Spinal cord (tissue), 10 donors: ENCODE results near the gene PNLIPRP2. TPM values are rescaled to one million over a fixed set of nuclear protein-coding genes. Genes with fewer than 3 reads are reported as not detected.
A peak's percentile ranks its signal among the peaks of the same experiment; 100 is the strongest.

ENCODE experiments used
- DNase-seq, 6 donors: peaks; one replicate each; pipeline versions ENCODE4 v3.0.0 to v3.0.0-alpha.2; 2013 to 2015; ENCODE audit warnings: low spot score in 6 of 6, low read depth in 4 of 6
- H3K27ac ChIP-seq: one replicate; pipeline ENCODE4 v1.5.1; 2013; ENCODE audit warnings: low read depth, low read length, control low read depth
- H3K27me3 ChIP-seq: one replicate; pipeline ENCODE4 v1.6.1; 2013; ENCODE audit warnings: low read length; ENCODE audit not compliant: control insufficient read depth, insufficient read depth
- H3K36me3 ChIP-seq: one replicate; pipeline ENCODE4 v1.6.1; 2013; ENCODE audit warnings: low read length; ENCODE audit not compliant: control insufficient read depth, insufficient read depth
- H3K4me1 ChIP-seq: one replicate; pipeline ENCODE4 v1.6.1; 2013; ENCODE audit warnings: low read length; ENCODE audit not compliant: control insufficient read depth, insufficient read depth
- H3K4me3 ChIP-seq: one replicate; pipeline ENCODE4 v1.5.1; 2013; ENCODE audit warnings: low read depth, low read length, control low read depth
- H3K9me3 ChIP-seq: one replicate; pipeline ENCODE4 v1.6.1; 2013; ENCODE audit warnings: low read length; ENCODE audit not compliant: control insufficient read depth, insufficient read depth
- WGBS: methylation state at CpG from one replicate; pipeline ENCODE4 v1.1.5; 2013; ENCODE audit warnings: missing lambda C conversion rate; ENCODE audit not compliant: insufficient coverage; 5-methylcytosine and 5-hydroxymethylcytosine counted together
- polyA plus RNA-seq, 2 donors: library from polyadenylated mRNA; unstranded; fragments of 120-200 nt; gene quantifications; one replicate each; pipeline ENCODE4 v1.2.1, GENCODE V29; 2013; ENCODE audit not compliant: insufficient read length in 2 of 2
- total RNA-seq, 2 donors: library from RNA; depleted of rRNA in 1 of 2; stranded (reverse); fragments of 120-200 nt in 1 of 2; fragments of >200 nt in 1 of 2; gene quantifications; one replicate each; pipeline versions ENCODE4 v1.2.3 to v1.2.4, GENCODE V29; 2013 to 2014
- donor health status: healthy.

PNLIPRP2 gene
- total and polyA plus RNA-seq, 4 donors: 0.18 to 0.30 (median 0.22) TPM; not detected in 1

GRCh38 chr10:116627386-116627933, 6.7 kb downstream of the PNLIPRP2 start:
- Histone ChIP-seq H3K9me3 (no peaks in the 10 kb centered on the region), H3K4me1 (peaks cover 6% of the 10 kb centered on the region), H3K27ac (no peak overlapping the region), H3K27me3 (peaks cover 14% of the 10 kb centered on the region), H3K36me3 (no peaks in the 10 kb centered on the region), H3K4me3 (peak overlapping the region; percentile 33)
- DNase-seq: peak in 3 of 6 donors; percentile 6 to 63 (median 49)
- WGBS: 9% methylated on average over 49 of the region's 49 CpGs

DNA sequence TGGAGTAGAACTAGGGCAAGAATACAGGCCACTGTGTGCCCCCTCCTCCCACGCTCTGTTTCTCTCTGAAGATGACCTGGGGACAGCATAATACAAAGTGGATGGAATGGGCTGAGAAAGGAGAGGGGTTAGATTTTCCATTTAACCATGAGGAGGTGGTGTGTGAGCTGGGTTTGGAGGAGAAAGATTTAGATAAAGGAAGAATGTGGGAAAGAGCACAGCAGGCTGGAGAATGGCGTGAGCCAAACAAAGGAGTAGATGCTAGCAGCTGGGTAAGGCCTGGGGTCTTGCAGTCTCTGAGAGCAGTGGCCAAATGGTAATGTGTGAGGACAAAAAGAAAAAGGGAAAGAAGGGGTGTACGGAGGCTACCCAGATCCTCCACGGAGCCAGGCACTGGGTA, 8.6 kb downstream of the PNLIPRP2 start:
- H3K36me3 ChIP-seq: no peaks in the 10 kb centered on the region
- H3K27ac ChIP-seq: no peak overlapping the region
- peaks cover 6% of the 10 kb centered on the region for H3K4me1 ChIP-seq
- DNase-seq: no peak
- WGBS: 82% methylated on average over 2 of the region's 4 CpGs
- H3K4me3 ChIP-seq: no peak overlapping the region
- no peaks in the 10 kb centered on the region for H3K9me3 ChIP-seq
- H3K27me3 ChIP-seq: peaks cover 14% of the 10 kb centered on the region

DNA sequence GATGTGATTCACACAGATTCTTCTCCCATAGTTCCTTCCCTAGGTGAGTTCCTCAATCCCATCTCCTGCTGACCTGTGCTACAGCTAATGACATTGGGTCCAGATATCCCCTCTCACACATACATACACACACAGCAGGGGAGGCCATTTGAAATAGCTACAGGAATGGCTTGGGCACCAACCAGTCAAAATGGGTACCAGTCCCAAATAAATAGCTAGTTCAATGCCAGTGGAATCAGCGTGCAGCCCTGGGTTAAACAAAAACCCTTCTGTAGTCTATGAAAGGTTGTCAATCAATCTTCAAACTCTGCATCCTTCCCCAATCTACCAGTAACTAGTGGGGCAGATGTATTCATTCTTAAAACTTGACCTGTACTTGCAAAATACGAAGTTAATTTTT, 9.3 kb downstream of the PNLIPRP2 start:
- no CpG with 5 or more reads among the region's 2 CpGs for WGBS

GRCh38 chr10:116631871-116632295, 11.1 kb downstream of the PNLIPRP2 start:
- Histone ChIP-seq H3K9me3 (no peaks in the 10 kb centered on the region), H3K4me3 (no peak overlapping the region), H3K36me3 (no peaks in the 10 kb centered on the region), H3K4me1 (peaks cover 5% of the 10 kb centered on the region), H3K27me3 (peaks cover 7% of the 10 kb centered on the region), H3K27ac (no peak overlapping the region)
- WGBS: 85% methylated on average over 4 of the region's 6 CpGs
- DNase-seq: no peak

More for the DNA sequence above, 9.3 kb downstream of the PNLIPRP2 start:
- Histone ChIP-seq H3K27me3 (peaks cover 14% of the 10 kb centered on the region), H3K9me3 (no peaks in the 10 kb centered on the region), H3K27ac (no peak overlapping the region), H3K4me3 (no peak overlapping the region), H3K36me3 (no peaks in the 10 kb centered on the region), H3K4me1 (peaks cover 6% of the 10 kb centered on the region)
- DNase-seq: no peak

DNA sequence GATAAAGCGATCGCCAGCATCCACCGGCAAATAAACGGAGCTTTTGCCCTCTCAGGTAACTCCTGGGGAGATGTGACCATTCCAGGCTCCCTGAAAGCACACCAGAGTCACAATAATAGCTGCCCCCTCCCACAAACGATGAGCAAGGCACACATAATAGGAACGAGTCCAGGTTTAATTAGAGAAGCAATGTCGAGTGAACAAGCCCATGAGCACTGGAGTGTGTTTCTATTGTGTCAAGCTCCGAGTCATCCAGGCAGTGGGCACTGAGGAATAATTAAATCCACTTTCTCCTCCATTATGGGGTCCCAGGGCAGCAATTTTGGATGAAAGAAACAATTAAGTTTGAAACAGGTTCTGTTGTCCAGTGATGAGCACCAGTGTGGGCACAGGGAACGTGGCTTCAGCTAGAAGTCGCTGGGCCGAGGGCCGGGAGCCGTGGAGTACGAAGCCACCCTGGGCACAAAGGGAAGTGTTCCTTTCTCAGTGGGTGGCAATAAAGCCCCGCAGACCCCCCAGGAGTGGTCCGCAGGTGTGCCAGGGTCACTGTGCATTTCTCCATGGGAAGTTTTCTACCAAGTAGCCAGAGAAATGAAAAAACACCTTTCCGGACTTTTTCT, 12.0 kb downstream of the PNLIPRP2 start:
- peaks cover 5% of the 10 kb centered on the region for H3K27me3 ChIP-seq
- H3K27ac ChIP-seq: no peak overlapping the region
- 64% methylated on average over 13 of the region's 17 CpGs for WGBS
- no peaks in the 10 kb centered on the region for H3K36me3 ChIP-seq
- no peaks in the 10 kb centered on the region for H3K4me1 ChIP-seq
- no peaks in the 10 kb centered on the region for H3K9me3 ChIP-seq
- no peak overlapping the region for H3K4me3 ChIP-seq
- peak in 2 of 6 donors; percentile 26 to 87 for DNase-seq

DNA sequence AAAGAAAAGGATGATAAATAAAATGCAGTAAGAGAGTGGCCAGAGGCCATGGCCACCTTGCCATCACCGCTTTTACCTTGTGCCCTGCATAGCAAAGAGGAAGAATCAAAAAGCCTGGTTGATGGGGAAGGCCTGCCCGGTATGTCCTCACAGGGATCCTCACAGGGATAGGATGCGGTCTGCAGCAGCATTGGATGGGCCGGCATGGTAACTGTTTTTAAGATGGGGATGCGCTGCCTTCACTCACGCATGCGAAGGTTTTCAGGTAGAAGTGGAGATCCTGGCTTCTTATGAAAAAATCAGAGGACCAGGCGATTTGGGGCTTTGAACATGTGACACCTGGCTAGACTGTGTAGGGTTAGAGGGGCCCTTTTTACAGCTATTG, 12.5 kb downstream of the PNLIPRP2 start:
- Histone ChIP-seq H3K36me3 (no peaks in the 10 kb centered on the region), H3K9me3 (no peaks in the 10 kb centered on the region), H3K27ac (no peak overlapping the region), H3K4me1 (no peaks in the 10 kb centered on the region), H3K4me3 (no peak overlapping the region), H3K27me3 (peaks cover 2% of the 10 kb centered on the region)
- 94% methylated on average over 6 of the region's 8 CpGs for WGBS
- DNase-seq: no peak

DNA sequence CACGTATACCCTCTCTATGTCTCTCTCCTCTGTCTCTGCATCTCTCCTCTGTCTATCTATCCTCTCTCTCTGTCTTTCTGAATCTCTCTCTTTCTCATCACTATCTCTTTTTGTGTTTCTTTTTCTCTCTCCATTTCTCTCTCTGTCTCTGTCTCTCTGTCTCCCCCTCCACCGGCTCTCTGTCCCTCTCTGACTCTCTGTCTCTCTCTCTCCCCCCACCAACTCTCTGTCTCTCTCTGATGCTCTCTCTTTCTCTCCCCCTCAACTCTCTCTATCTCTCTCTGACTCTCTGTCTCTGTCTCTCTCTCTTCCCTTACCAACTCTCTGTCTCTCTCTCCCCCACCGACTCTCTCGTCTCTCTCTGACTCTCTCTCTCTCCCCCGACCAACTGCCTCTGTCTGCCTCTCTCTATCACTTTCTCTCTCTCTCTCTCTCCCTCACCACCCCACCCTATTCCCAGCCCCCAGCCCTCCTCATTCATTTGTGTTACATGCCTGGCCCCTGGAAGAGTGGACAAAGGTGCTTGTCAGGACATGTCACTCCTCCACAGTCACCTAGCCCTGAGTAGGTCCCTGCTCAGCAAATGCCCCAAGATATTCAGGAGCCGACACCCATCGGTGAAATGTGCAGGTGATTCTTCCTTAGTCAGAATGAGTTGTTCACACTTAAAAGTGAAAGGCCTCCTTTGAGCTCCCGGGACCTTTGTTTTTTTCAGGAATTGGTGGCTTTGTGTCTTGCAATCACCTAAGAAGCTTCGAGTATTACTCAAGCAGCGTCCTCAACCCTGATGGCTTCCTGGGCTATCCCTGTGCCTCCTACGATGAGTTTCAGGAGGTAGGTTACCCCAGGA, 13.6 kb downstream of the PNLIPRP2 start:
- 87% methylated on average over 8 of the region's 11 CpGs for WGBS
- Histone ChIP-seq H3K27me3 (no peaks in the 10 kb centered on the region), H3K27ac (no peak overlapping the region), H3K4me1 (no peaks in the 10 kb centered on the region), H3K4me3 (no peak overlapping the region), H3K9me3 (no peaks in the 10 kb centered on the region), H3K36me3 (no peaks in the 10 kb centered on the region)
- no peak for DNase-seq

- Histone ChIP-seq H3K4me3 (no peak overlapping the region), H3K9me3 (peaks cover 5% of the 10 kb centered on the region), H3K4me1 (no peaks in the 10 kb centered on the region), H3K27ac (no peak overlapping the region), H3K36me3 (no peaks in the 10 kb centered on the region), H3K27me3 (no peaks in the 10 kb centered on the region)
- DNase-seq: no peak
Observed at GRCh38 chr10:116636385-116636784, 15.6 kb downstream of the PNLIPRP2 start.

GRCh38 chr10:116636976-116637375, 16.2 kb downstream of the PNLIPRP2 start:
- WGBS: no CpG with 5 or more reads among the region's 2 CpGs

More at GRCh38 chr10:116636976-116637375, 16.2 kb downstream of the PNLIPRP2 start:
- peaks cover 5% of the 10 kb centered on the region for H3K9me3 ChIP-seq
- DNase-seq: no peak
- no peak overlapping the region for H3K27ac ChIP-seq
- H3K4me1 ChIP-seq: no peaks in the 10 kb centered on the region
- no peaks in the 10 kb centered on the region for H3K36me3 ChIP-seq
- no peak overlapping the region for H3K4me3 ChIP-seq
- no peaks in the 10 kb centered on the region for H3K27me3 ChIP-seq
